ENCODE results near the gene MAPKBP1. TPM values are rescaled to one million over a fixed set of nuclear protein-coding genes. Genes with fewer than 3 reads are reported as not detected.
A peak's percentile ranks its signal among the peaks of the same experiment; 100 is the strongest.

The MAPKBP1 gene
- total and polyA plus RNA-seq, 8 donors: 18.5 to 25.4 (median 22.9) TPM

- TF ChIP-seq, protein P1, sequence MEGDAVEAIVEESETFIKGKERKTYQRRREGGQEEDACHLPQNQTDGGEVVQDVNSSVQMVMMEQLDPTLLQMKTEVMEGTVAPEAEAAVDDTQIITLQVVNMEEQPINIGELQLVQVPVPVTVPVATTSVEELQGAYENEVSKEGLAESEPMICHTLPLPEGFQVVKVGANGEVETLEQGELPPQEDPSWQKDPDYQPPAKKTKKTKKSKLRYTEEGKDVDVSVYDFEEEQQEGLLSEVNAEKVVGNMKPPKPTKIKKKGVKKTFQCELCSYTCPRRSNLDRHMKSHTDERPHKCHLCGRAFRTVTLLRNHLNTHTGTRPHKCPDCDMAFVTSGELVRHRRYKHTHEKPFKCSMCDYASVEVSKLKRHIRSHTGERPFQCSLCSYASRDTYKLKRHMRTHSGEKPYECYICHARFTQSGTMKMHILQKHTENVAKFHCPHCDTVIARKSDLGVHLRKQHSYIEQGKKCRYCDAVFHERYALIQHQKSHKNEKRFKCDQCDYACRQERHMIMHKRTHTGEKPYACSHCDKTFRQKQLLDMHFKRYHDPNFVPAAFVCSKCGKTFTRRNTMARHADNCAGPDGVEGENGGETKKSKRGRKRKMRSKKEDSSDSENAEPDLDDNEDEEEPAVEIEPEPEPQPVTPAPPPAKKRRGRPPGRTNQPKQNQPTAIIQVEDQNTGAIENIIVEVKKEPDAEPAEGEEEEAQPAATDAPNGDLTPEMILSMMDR (IDR thresholded peaks at IDR 0.05): no peak
- ATAC-seq: no peak
- DNase-seq: no peak
- H3K4me1 ChIP-seq: peaks cover 14 to 20% of the 10 kb centered on the region in 2 donors
- no peak overlapping the region for H3K27ac ChIP-seq
- intact Hi-C loops (cut with DNase I): no loop called here
- no peaks in the 10 kb centered on the region for H3K36me3 ChIP-seq
- no peak overlapping the region for H3K4me3 ChIP-seq
- no peaks in the 10 kb centered on the region for H3K27me3 ChIP-seq
- H3K9me3 ChIP-seq: no peaks in the 10 kb centered on the region
Measured at GRCh38 chr15:41782371-41783282, 8.3 kb downstream of the MAPKBP1 start.

- intact Hi-C loops (cut with DNase I): no loop called here
- Histone ChIP-seq H3K27ac (no peak overlapping the region), H3K27me3 (no peaks in the 10 kb centered on the region), H3K4me3 (no peak overlapping the region), H3K36me3 (no peaks in the 10 kb centered on the region), H3K9me3 (no peaks in the 10 kb centered on the region), H3K4me1 (peaks cover 12 to 16% of the 10 kb centered on the region in 2 donors)
- TF ChIP-seq, protein P1 (IDR thresholded peaks at IDR 0.05): no peak
- no peak for ATAC-seq
- no peak for DNase-seq
Measured at GRCh38 chr15:41783296-41783695, 9.0 kb downstream of the MAPKBP1 start.

DNA sequence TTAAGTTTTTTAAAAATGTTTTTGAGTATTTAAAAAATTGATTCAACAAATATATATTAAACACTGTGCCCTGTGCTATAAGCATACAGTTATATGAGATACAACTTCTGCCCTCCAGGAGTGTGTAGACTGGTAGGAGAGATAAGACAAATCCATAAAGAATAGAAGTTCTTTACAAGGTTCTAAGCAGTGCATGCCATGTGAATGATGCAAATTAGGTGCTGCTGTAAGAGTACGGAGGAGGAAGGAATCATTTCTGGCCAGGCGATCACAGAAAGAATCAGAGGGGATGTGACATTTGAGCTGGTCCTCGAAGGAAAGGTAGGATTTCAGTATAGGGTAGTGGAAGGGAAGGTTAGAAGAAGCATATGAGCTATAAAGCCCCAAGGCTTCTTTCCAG is 14.0 kb downstream of the MAPKBP1 start:
- H3K27me3 ChIP-seq: no peaks in the 10 kb centered on the region
- TF ChIP-seq, protein P1 (IDR thresholded peaks at IDR 0.05): no peak
- H3K4me1 ChIP-seq: peaks cover 12 to 26% of the 10 kb centered on the region in 2 donors
- no peaks in the 10 kb centered on the region for H3K9me3 ChIP-seq
- intact Hi-C loops (cut with DNase I): no loop called here
- DNase-seq: no peak
- H3K27ac ChIP-seq: no peak overlapping the region
- H3K36me3 ChIP-seq: no peaks in the 10 kb centered on the region
- H3K4me3 ChIP-seq: no peak overlapping the region
- no peak for ATAC-seq

GRCh38 chr15:41789236-41789635 is 15.0 kb downstream of the MAPKBP1 start:
- DNase-seq (no peak), ATAC-seq (no peak)
- TF ChIP-seq, protein P1 (IDR thresholded peaks at IDR 0.05): no peak
- Histone ChIP-seq H3K4me3 (no peak overlapping the region), H3K9me3 (no peaks in the 10 kb centered on the region), H3K27me3 (no peaks in the 10 kb centered on the region), H3K4me1 (peaks cover 12 to 26% of the 10 kb centered on the region in 2 donors), H3K27ac (no peak overlapping the region), H3K36me3 (no peaks in the 10 kb centered on the region)
- intact Hi-C loops (cut with DNase I): no loop called here

DNA sequence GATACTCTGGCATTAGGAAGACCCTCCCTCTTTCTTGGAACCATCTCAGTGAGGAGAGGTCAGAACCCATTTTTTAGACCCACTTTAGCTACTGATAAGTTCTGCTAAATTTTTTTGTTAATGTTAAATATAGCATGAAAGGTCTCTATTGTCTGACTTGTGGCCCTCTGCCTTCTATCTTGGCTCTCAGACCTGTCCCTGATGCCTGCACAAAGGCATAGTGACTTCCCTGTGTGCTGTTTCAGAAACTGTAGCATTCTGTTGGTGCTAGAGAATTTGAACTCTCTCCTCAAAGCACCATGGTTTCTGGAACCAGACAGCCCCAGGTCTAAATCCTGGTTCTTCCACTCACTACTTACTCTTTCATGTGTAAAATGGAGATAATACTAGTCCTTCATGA is 15.4 kb downstream of the MAPKBP1 start:
- no peaks in the 10 kb centered on the region for H3K27me3 ChIP-seq
- DNase-seq (no peak), ATAC-seq (no peak)
- H3K27ac ChIP-seq: peak overlapping the region in 1 of 2 donors; percentile 41
- no peaks in the 10 kb centered on the region for H3K36me3 ChIP-seq
- peaks cover 12 to 26% of the 10 kb centered on the region in 2 donors for H3K4me1 ChIP-seq
- TF ChIP-seq, protein P1 (IDR thresholded peaks at IDR 0.05): no peak
- intact Hi-C loops (cut with DNase I): no loop called here
- no peaks in the 10 kb centered on the region for H3K9me3 ChIP-seq
- H3K4me3 ChIP-seq: no peak overlapping the region
